Suppressor macrophage (primary cell): Measurements from ENCODE around the gene NCKAP5.

ENCODE experiments used
- DNase-seq, 4 experiments: peaks; one replicate each; pipeline ENCODE4 v3.0.0-alpha.2; 2020 to 2022

Gene NCKAP5

DNA sequence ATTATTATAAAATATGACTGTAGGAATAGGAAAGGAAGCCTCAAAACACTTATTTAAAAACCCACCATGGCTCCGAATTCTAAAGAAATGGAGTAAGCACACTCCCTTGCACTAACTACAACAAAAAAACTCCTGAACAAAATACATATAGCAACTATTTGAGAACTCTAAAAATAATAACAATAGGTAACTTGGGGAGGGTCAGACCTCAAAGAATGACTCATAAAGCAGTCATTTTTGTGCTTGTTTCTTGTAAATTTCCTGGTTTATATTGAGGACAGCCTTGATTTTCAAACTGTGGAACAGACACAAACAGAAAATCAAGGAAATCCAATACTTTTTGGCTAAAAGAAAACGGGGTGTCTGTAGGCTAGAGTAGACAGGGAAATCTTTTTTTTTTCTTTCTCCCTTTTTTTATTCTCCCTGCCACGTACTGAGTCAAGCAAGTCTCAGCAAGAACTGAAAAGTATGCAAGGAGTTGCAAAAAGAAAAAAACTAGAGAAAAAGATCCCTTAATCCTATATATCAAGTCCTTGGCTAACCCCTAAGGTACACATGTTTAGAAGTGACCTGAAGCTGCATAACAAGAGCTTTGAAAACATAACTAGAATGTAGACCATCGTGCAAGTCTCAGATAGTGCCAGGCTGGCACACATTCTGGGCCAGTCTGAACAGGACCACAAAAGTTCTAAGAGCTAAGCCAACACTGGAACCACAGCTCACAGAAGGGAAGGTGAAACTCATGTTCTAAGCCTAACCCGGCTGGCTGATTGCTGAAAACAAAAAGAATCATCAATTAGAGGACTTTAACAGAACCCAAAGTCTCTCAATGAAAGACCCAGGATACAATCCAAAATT lies 495.2 kb downstream of the NCKAP5 start:
- no peak for DNase-seq

DNA sequence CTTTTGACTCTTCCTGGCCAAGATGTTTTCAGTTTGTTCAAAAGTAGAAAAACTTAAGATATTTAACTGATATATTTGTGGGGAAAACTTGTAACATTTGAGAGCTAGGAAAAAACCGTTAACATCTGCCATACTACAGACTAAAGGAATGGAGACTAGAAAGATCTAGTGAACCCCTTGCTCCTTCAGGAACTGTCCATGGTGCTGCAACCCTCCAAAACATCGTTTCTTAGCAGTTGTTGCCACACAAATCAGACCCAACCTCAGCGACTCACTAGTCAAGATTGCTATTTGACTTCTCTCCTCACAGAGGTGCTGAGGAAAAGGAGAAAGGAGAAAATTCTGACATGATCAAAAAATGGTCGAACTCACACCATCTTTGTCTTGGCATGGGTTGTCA lies 504.5 kb downstream of the NCKAP5 start:
- DNase-seq = peak in 1 of 4 experiments; percentile 7

DNA sequence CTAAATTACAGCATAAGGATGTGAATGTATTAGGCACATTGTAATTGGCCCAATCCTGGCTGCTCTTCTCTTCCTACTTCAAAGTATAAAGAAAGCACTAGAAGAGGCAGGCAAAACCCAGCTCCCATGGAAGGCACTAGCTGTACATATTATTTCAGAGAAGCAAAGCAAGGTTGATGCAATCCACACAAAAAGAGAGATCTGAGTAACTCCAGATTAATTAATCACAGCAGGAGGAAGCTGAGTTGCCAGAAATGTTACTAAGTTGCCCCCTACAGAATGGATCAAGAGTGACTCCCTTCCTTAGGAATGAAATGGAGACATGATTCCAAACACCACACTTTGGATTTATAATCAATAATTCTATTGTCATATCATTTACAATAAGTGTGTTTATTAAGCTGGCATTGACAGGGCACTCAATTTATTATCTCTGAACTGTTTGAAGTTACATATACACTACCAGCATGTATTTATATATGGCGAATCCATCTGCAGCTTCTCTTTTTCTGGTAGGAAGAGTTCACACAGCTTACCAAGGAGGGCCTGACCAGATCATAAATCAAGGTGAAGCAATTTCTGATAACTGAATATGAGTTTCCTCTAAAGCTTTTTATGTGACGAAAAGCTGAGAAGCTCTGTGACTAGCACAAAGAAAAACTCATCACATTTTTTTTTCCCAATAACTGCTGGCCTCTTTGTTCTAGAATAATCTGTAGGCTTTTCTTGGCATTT lies 505.2 kb downstream of the NCKAP5 start:
- no peak for DNase-seq

DNA sequence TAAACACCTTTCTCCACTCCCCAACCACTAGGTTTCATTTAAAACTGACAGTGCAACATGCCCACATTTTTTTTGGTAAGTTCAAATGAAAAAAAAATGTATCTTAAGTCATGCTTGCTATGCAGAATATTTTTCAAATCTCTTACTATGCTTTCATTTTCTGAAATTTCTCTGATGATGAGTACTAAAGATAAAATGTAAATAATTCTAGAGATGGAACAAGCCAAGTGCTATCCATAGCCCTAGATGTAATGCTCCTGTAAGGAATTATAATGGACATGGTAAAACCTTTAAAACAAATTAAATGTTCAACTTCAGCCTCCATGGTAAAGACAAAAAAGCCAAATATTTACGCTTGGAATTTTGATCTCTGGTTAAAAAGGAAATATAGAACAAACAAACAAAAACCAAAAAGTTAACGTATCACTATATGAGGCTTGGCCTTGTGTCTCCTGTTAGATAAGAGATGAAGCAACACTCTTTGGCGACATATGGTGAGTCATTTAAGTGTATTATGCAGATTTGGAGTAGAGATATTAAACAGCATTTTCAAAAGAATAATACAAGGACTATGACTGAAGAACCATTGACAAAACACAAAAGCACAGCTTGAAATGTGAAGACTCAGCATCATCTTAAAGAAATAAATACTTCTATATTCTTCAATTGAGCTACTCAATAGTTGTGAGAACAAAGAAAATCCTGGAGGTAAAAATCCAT lies 506.2 kb downstream of the NCKAP5 start:
- no peak for DNase-seq

DNA sequence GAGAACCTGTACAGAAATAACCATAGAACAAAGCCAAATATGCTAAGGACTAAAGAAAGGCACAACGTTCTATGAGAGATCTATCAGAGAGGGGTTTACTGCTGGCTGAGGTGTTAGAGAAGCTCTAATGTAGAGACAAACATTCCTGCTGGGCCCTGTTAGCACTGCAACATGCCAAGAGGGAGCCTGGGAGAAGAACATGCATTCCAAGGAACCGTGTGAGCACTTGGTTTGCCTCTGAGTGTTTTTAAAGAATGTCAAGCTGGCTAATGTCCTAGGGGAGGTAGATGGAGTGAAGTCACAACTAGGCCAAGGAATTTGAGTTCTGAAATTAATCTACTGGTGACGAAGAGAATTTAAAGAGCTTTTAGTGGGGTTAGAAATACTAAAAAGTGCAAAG lies 514.0 kb downstream of the NCKAP5 start:
- no peak for DNase-seq

DNA sequence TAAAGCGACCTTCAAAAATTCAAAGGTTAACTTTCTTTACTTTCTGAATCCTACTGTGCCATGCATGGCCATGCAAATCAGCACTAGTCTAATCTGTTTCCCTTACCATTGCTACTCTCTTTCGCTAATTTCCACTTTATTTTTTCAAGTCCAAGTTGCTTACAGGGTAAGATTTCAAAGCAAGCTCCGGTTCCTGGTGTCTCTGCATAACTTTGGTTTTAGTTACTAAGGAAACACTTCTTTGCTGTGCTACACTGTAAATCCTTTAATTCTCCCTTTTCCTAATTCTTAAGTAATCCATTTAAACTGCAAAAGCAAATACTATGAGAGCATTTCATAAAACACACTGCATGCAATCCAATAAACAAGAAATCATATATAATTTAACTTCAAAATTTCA lies 514.7 kb downstream of the NCKAP5 start:
- no peak for DNase-seq

DNA sequence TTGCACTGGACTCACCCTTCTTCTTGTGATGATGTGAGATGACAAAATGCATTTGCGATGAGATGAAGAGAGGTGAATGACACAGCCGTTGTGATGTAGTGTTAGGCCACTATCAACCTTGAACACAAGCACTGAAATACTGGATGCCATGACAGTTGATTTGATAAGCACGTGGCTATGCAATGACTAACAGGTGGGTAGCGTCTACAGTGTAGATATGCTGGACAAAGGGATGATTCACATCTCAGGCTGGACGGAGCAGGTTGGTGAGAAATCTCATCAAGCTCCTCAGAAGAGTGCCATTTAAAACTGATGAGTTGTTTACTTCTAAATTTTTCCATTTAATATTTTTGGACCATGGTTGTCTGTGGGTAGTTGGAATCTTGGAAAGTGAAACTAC lies 522.5 kb downstream of the NCKAP5 start:
- DNase-seq = no peak

DNA sequence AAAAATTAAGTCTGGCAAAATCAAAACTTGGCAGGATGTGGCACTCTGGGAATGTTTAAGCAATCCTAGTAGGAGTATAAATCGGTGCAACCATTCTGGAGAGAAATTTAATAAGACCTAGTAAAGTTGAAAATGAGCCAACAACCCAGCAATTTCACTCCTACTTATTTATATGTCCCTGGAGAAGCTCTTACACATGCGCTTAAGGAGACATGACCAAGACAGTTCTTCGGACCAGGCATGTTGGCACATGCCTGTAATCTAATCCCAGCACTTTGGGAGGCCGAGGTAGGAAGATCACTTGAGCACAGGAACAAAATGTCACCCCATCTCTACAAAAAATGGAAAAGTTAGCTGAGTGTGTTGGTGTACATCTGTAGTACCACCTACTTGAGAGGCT lies 523.7 kb downstream of the NCKAP5 start:
- no peak for DNase-seq

DNA sequence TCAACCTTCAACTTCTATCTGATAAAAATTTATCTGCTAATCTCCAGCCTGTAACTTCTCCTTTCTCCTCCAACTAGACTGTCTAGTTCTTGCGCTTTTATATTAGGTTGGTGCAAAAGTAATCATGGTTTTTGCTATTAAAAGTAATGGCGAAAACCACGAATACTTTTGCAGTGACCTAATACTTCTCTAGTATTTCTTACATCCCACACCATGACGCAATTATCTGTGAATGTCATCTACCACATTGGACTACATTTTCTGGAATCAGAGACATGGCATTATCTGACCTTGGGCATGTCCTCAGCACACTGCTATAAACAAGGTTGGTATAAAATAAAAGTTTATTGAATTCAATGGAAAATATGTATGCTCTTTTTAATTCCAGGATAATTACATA lies 528.1 kb downstream of the NCKAP5 start:
- no peak for DNase-seq

DNA sequence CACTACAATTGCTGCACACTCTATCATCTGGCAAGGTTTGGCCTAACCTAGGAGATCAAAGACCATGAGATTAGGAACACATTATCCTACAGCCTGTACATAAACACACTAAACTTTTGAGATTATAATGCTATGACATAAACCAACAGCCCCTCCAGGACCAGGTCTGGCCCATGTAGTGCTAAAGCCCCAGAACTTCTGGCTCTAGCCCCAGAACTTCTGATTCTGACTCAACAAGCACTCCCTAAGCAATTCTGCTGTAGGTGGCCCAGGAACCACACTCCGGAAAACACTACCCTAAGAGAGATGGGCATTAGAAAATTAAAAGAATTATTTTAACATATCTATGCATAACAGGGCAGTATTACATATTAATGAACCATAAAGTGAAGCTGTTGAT lies 528.7 kb downstream of the NCKAP5 start:
- DNase-seq = no peak

DNA sequence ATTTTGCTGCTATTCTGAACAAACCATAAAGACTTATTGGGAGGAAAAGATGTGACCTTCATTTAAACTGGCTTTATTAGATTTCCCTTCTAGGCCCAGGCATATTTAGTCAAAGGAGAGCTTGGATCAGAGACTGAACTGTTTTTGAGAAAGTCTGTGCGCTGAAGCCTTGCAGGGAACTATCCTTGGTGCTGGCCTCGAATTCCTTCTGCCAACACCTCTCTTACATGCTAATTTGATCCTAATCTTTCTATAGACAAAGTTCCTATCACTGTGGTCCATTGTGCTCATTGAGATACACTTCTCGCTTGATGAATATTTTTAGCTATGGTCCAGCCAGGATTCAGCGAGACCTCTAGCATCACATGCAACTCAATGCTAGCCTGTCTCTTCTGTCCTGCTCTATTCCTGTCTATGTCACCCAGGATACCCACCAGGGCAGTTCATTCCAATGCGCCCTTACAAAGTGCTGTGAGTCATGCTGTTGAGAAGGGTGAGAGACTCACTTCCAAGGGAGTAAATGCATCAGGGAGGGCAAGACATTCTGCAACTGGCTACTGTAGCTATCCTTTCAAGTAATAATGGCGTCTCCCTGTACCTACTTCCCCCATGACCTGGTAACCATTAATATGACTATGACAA lies 541.6 kb downstream of the NCKAP5 start:
- no peak for DNase-seq

DNA sequence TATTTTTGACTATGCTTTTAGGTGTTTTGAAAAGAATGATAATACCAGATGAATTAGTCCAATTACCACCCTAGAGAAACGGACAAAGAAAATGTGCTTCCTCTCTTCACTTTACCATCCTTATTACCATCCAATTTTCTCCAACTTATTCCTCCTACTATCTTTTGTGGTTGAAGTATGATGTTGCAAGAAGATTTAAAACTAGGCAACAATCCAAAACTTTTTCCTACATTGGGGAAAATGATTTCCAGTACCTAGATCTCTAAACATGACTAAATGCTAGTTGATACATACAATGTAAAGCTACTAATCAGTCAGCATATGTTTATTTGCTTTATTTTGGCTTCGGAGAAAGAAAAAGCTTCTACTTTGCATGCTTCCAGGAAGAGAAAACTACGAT lies 543.3 kb downstream of the NCKAP5 start:
- no peak for DNase-seq

DNA sequence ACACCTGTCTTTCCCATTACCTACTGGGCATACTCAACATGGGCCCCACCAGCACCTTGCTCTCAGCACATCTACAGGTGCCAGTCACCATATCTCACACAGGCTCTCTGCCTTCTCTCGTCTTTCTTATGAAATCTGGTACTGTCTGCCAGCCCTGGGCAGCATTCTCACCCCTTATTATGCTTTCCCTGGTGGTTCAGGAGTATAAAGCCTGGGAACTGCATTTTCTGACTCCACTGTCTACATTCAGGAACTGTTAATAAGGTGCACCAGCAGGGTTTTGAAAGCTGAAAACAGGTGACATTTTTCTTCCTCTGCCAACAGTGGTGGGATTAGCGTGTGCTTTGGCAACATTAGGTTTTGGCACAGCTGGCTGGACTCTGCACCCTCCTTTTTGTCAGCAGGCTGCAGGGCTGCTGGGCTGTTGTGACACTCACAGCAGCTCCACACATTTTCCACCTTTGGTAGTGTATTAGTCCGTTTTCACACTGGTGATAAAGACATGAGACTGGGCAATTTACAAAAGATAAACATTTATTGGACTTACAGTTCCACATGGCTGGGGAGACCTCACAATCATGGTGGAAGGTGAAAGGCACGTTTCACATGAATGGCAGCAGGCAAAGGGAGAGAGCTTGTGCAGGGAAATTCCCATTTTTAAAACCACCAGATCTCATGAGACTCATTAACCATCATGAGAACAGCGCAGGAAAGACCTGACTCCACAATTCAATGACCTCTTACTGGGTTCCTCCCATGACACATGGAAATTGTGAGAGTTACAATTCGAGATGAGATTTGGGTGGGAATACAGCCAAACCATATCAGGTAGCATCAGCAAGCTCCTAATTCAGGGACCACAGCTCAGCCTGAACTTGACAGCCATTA lies 555.2 kb downstream of the NCKAP5 start:
- DNase-seq = no peak

DNA sequence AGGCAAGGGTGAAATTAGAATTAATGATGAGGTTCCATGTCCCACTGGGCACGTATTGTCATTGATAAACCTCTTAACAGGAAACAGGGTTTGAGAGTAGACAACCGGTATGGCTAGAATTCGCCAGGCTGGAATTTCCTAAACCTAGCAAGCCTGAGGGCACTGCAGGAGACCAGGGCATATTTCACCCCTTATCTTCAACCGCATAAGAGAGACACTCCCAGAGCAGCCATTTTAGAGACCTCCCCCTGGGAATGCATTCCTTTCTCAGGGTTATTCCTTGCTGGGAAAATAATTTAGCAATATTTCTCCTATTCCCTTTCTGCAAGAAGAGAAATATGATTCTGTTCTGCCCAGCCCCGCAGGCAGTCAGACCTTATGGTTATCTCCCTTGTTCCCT lies 563.6 kb downstream of the NCKAP5 start:
- DNase-seq = no peak

DNA sequence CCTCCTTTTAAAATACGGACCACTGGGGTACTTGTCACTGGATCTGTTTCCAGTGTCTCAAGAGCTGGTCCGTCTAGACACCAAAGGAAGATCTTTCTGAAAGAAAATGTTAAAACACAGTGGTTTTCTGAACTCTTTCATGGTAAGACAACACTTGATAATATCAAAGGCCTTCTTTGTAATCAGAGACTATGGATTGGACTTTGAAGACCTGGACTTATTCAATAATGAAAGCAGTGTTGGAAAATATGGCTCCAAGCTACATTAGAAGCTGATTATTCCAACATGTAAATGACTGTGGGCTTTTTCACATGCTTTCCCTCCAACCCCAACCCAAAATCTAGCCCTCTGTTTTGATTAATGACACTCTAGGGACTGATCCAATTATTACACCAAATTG lies 568.8 kb downstream of the NCKAP5 start:
- DNase-seq = no peak

DNA sequence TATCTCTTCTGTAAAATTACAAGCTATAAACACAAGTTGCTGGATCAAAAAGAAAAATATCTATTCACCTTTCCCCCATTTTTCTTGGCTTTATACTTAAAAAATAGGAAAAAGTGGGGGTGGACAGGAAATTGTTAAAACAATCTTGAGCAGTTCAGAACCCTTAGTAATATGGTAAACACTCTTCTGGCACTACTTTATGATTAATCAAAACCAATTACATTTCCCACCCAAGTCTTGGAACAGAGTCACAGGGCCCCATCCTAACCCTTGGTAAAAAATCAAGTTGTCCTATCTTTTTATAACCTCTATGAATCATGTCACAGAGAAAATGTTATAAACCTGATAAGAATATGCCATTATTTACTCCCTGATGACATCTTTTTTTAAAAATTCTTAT lies 570.0 kb downstream of the NCKAP5 start:
- no peak for DNase-seq

DNA sequence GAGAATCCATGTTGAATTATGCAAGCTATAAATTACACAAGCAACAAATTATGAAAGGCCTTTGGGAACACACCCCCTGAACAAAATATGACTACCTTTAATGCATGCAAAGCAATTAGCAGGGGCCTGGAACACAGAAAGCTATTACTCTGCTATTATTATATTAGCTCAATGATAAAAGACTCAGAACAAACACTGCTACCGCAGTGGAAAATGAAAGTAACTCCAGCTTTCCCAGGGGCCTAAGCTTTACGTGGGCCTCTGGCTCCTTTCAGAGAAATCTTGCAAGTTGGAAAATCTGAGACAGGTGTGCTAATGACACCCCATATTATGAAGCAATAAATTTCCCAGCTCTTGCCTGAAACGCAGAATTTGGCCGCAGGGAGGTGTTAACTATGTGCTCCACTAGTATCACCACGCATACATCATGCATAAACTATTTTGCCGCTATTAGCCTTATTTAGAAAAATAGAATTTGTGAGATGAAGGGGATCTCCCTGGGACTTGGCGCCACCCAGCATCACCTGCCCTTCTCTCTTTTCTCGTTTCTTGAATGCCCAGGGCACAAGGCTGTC lies 576.7 kb downstream of the NCKAP5 start:
- no peak for DNase-seq

DNA sequence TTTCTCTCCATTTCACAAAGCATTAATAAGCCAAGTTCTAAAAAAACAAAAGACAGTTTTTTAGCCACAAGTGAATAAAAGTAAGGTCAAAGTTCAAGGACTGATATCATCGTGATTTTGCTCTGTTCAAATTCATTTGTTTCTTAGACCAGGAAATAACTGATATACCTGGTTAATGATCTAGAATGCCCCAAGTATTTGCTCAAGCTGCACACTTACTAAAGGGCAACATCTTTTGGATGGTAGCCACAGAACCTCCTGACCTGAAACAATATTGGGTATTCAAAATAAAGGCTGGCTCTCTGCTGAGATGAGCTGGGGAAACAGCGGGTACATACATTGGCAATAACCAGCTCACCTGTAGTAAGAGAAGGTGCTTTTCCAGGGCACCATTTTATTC lies 583.5 kb downstream of the NCKAP5 start:
- DNase-seq = no peak

DNA sequence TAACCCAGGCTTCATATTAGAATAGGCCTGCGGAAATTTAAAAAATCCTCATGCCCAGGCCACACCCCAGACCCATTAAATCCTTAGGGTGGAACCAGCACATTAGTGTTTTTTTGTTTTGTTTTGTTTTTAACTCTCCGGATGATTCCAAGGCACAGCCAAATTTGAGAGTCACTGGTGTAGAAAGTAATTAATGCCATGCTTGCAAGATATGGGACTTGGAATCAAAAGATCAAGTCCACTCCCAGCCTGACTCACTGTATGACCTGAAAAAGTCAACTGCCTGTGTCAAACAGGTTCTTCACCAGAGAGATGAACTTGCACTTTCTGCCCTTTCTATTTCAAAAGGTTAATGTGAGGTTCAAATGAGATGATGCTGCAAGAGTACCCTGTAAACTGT lies 588.0 kb downstream of the NCKAP5 start:
- DNase-seq = no peak

DNA sequence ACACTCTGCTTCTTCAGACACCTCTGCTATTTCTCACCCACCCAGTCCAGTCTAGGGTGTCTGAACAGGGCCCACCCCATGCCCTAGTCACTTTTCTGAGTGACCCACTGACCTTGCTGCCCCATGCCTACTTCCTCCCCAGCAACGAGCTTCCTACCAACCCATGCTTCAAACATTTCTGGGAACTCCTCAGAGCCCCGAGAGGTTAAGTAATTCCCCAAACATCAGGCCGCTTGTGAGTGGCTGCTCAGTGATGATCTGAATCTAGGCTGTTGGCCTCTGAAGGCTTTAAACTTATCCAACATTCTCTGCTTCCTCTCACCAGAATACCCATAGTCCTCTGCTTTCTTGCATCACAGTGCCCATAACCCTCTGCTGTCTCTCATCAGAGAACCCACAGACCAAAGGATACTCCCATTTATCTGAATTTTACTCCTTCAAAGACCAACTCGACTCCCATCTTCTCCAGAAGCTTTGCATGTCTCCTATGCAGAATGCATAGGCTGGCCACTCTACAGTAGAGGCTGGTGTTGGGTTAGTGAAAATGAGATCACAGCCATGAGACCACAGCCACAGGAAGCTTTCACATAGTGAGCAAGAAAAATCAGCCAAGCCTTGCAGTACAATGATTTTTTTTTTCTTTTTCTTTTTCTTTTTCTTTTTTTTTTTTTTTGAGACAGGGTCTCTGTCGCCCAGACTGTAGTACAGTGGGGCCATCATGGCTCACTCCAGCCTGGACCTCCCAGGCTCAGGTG lies 588.7 kb downstream of the NCKAP5 start:
- DNase-seq = no peak

DNA sequence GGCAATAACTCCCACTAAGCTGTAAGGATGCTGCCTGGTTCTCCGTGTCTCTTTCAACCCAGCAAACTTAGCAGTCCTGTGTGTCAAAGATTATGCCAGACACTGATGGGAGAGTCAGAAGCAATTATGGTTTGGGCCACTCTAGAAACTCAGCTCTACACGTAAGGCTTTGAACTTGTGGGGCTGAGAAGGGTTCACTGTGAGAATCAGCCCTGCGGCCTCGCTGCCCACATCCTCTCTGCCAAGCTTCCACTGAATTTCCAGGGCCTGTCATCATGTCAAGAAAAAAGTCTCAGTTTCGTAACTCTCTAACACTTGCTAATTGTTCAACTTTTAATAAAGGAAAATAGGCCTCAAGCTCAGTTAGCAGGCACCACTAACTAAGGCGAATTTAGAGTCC lies 589.4 kb downstream of the NCKAP5 start:
- no peak for DNase-seq
